HG03521 (cell line): ENCODE results near the gene LSM10.

Experiments used
- ATAC-seq: cut with Tn5 transposase; IDR thresholded peaks from one replicate; pipeline ENCODE4 v1.9.1; 2021; ENCODE audit warnings: mild to moderate bottlenecking, moderate library complexity; ENCODE audit not compliant: unreplicated experiment

LSM10 gene

DNA sequence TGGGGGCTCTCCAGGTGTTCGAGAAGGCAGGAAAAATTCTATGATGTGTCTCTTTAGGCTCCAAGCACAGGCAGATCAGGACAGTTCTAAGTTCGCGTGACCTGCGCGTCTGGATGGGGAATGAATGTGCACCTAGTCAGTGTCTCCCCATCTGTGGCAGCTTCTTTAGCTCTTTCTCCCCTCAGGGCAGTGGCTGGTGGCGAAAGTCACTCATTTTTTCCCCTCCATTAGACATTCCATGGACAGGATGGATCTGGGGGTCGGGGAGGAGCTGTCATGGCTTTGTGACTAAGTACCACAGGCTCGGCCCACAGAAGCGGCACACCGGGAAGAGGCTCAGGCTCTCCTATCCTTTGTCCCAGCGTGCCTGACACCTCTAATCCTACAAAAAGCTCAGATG is 43.2 kb downstream of the LSM10 start:
- ATAC-seq = no peak

DNA sequence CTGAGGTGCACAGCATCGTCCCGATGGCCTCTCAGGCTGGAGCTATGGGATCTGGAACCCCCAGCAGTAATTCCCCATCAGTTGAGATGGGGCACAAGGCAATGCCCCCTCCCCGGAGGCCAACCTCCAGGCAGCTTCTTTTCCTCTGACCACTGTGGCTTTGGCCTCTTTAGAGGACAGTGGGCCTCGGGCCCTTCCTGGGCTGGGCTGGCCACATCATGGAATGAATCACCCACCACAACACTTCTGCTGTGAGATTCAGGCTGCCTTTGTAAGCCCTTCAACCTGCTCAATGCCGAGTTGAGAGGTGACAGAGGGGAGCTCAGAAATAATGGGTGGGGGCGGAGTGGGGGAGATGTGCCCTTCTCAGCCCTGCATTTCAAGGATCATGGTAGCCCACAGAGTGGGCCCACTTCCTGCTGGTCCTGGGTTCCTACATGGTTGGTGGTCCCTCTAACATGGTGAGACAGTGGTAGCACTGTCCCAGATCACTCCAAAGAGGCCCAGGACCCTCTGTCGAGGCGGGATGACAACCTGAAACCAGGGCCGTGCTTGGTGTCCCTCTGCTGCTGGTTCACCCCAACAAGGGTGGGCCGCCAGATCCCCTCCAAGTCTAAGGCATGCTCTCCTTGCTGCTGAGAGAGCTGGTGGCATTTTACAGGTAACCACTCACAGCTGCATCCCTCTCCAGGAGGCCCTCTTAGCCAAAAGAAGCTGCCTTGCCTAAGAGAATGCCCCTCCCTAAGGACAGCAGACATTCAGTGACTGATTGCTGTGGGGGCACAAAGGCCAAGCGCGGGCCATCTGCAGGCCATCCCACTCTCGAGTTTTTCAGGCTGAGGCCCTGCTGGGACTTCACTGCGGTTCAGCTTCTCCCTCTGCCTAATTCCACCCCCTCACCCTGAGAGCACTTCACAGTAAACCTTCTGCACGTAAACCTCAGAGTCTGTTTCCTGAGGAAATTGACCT is 44.5 kb downstream of the LSM10 start:
- ATAC-seq = no peak

- ATAC-seq = no peak
Observed at GRCh38 chr1:36352125-36352909, 45.4 kb downstream of the LSM10 start.

- ATAC-seq = no peak
Observed at GRCh38 chr1:36351227-36351977, 46.3 kb downstream of the LSM10 start.

DNA sequence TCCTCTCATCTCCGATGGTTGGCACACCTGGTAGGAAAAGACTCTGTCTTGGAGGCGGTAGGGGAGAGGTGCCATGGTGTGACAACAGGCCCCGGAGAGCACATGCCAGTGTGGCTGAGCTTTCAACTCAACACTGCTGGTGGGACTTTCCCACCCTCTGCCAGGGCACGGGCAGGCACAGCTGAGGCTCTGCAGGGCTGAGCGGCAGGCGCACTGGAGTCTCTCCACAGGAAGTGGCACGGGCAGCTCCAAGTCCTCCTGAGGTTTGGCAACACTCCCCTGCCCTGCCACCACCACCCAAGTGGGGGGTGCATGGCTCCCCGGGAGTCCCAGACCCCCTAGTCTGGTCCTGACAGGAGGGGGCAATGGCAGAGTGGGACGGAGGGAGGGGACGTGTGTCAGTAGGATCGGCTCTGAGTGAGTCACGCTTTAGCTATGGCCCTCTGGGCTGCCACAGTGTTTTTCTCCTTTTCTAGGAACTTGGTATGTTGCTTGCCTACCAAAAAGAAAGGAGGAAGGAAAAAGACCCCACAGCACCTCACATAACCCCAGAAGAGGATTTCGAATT is 47.0 kb downstream of the LSM10 start:
- ATAC-seq = no peak

- ATAC-seq = no peak
Observed at GRCh38 chr1:36349839-36350238, 47.9 kb downstream of the LSM10 start.

DNA sequence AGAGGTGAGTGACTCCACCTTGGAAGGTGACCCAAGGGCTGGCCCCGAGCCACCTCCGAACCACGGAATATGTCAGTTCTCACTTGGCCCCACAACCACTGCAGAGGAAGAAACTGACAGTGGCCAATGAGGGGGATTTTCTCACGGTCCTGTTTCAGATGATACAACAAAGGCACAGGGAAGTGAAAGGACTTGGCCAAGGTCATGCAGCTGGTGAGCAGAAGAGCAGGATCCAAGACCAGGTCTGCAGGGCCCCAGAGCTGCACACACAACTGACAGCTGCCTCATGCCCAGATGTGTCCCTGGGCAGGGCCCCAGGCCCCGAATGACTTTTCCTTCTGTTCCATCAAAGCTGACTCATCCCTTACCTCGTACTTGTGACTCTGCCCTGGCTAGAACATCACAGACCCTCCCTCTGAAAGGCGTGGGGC is 48.5 kb downstream of the LSM10 start:
- peak; percentile 51 for ATAC-seq

GRCh38 chr1:36346741-36347370 is 50.9 kb downstream of the LSM10 start:
- no peak for ATAC-seq

- no peak for ATAC-seq
Observed at GRCh38 chr1:36345353-36345752, 52.4 kb downstream of the LSM10 start.

DNA sequence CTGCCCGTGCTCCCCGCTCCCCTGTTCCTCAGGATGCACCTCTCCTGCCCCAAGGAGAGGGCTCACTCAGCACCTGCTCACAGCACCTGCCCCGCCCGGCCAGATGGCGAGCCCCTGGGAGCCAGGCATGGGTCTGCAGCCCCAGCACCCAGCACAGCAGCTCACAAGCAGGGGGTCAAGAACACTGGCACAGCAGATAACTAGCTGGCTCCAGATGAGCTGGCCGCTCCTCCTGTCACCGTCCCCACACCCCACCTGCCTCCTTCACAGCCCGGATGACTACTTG is 53.4 kb downstream of the LSM10 start:
- ATAC-seq = no peak

DNA sequence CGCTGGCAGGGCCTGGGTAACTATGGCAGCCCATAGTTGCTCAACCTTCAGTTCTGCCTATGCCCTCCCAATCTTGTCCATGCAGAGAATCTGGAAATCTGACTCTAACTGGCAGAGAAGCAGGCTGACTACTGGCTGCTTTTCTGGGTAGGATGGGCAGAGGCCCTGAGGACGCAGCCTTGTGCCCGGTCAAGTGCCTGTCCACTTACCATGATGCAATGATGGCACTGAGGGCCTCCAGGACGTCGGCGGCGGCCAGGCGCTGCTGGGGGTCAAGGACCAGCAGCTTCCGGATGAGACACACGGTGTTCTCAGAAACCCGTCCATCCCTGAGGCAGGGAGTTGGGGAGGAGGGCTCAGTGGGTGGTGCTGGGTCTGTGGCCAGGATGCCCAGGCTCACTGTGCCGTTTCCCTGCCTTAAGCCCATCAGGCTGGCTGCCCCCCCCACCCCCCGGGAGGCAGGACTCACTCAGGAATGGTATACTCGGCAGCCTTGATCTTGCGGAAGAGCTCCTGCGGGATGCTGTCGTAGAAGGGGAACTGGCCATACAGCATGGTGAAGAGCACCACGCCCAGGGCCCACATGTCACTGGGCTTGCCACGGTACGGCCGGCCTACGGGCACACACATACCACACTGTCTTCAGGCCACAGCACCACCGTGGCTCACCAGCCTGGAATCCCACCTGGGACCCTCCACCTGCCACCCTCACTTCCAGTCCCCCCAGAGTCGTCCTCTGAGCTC is 53.9 kb downstream of the LSM10 start:
- ATAC-seq = no peak
